Stimulated activated naive CD8-positive, alpha-beta T cell treated with anti-CD3 and anti-CD28 coated beads, Interleukin-15, Interleukin-2, amounts not matched to agents 100 U/mL and 50 U/mL, for 24 hours (primary cell): Measurements from ENCODE around the gene DOP1B.

ENCODE experiments used
- ATAC-seq: fragments of 150-1000 bp; cut with Tn5 transposase; one replicate; pipeline ENCODE4 v1.10.0; 2021
- DNase-seq: peaks from one replicate; pipeline ENCODE4 v3.0.0; 2021

DOP1B gene

DNA sequence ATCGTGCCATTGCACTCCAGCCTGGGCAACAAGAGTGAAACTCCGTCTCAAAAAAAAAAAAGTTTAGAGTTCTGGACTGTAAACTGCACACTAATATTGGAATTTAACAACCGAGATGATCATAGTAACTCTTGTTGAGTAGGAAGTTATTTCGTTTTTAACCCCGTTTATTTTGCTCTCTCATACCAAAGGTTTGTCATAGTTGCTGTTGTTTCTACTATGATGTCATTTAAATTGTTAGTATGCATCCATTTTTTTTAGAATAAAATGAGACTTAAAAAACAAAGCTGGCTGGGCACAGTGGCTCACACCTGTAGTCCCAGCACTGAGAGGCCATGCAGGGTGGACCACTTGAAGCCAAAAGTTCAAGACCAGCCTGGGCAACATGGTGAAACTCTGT is 49.3 kb downstream of the DOP1B start:
- DNase-seq (no peak), ATAC-seq (no peak)
